A204.1 (cell line): ENCODE results near the gene CEMIP.

Experiments used
- FAIRE-seq: peaks from 2 replicates; lab custom pipeline; 2012; peaks lifted over from hg19 to GRCh38; lab: Jason Lieb, UNC

CEMIP gene

GRCh38 chr15:80850941-80851451, 71.8 kb downstream of the CEMIP start:
- FAIRE-seq = no peak

- FAIRE-seq = no peak
Observed at GRCh38 chr15:80852676-80853075, 73.5 kb downstream of the CEMIP start.

- FAIRE-seq = no peak
Observed at GRCh38 chr15:80854104-80854503, 74.9 kb downstream of the CEMIP start.

- no peak for FAIRE-seq
Observed at GRCh38 chr15:80855206-80855605, 76.0 kb downstream of the CEMIP start.

GRCh38 chr15:80856400-80856799, 77.2 kb downstream of the CEMIP start:
- no peak for FAIRE-seq

- no peak for FAIRE-seq
Observed at GRCh38 chr15:80856809-80857377, 77.7 kb downstream of the CEMIP start.

- FAIRE-seq = no peak
Observed at GRCh38 chr15:80861731-80862170, 82.6 kb downstream of the CEMIP start.

- no peak for FAIRE-seq
Observed at GRCh38 chr15:80864666-80865065, 85.5 kb downstream of the CEMIP start.

- FAIRE-seq = no peak
Observed at GRCh38 chr15:80866936-80867335, 87.8 kb downstream of the CEMIP start.

- no peak for FAIRE-seq
Observed at GRCh38 chr15:80870366-80870765, 91.2 kb downstream of the CEMIP start.

- no peak for FAIRE-seq
Observed at GRCh38 chr15:80870893-80871292, 91.7 kb downstream of the CEMIP start.

- no peak for FAIRE-seq
Observed at GRCh38 chr15:80871858-80872257, 92.7 kb downstream of the CEMIP start.

GRCh38 chr15:80873366-80873952, 94.3 kb downstream of the CEMIP start:
- no peak for FAIRE-seq

GRCh38 chr15:80875568-80876347, 96.6 kb downstream of the CEMIP start:
- no peak for FAIRE-seq

GRCh38 chr15:80876348-80876674, 97.1 kb downstream of the CEMIP start:
- FAIRE-seq = no peak

- FAIRE-seq = no peak
Observed at GRCh38 chr15:80878242-80878866, 99.2 kb downstream of the CEMIP start.

GRCh38 chr15:80878867-80879250, 99.7 kb downstream of the CEMIP start:
- FAIRE-seq = no peak

GRCh38 chr15:80880086-80880485, 100.9 kb downstream of the CEMIP start:
- FAIRE-seq = no peak

GRCh38 chr15:80883641-80884040, 104.5 kb downstream of the CEMIP start:
- no peak for FAIRE-seq

GRCh38 chr15:80885016-80885579, 105.9 kb downstream of the CEMIP start:
- no peak for FAIRE-seq

GRCh38 chr15:80887148-80887547, 108.0 kb downstream of the CEMIP start:
- FAIRE-seq = no peak

GRCh38 chr15:80888846-80889245, 109.7 kb downstream of the CEMIP start:
- FAIRE-seq = no peak
